Gastroesophageal sphincter (tissue), 4 donors: Measurements from ENCODE around the gene KICS2. TPM values are rescaled to one million over a fixed set of nuclear protein-coding genes. Genes with fewer than 3 reads are reported as not detected.
A peak's percentile ranks its signal among the peaks of the same experiment; 100 is the strongest.

ENCODE experiments used
- ATAC-seq: fragments of 150-250 bp; one replicate; pipeline ENCODE4 v1.9.1; 2016; ENCODE audit warnings: mild to moderate bottlenecking, moderate library complexity
- H3K27ac ChIP-seq, 4 donors: fragments of 200-600 bp; sonication (generic) in 3 of 4; 1 replicate in 3 of 4; 2 replicates in 1 of 4; pipeline ENCODE4 v1.5.1; 2016 to 2019
- H3K27me3 ChIP-seq: fragments of 200-600 bp; sonication (generic); one replicate; pipeline ENCODE4 v1.5.1; 2019
- H3K36me3 ChIP-seq, 2 donors: fragments of 200-600 bp; sonication (generic); one replicate each; pipeline ENCODE4 v1.5.1; 2019; ENCODE audit warnings: control low read depth in 1 of 2
- H3K4me1 ChIP-seq, 3 donors: fragments of 200-600 bp; sonication (generic); 1 replicate in 2 of 3; 2 replicates in 1 of 3; pipeline ENCODE4 v1.5.1; 2016 to 2019; ENCODE audit warnings: control low read depth in 2 of 3
- H3K4me3 ChIP-seq, 2 donors: fragments of 200-600 bp; sonication (generic); one replicate each; pipeline ENCODE4 v1.5.1; 2019; ENCODE audit warnings: mild to moderate bottlenecking in 1 of 2, moderate library complexity in 1 of 2
- H3K9me3 ChIP-seq, 3 donors: fragments of 200-600 bp; sonication (generic); one replicate each; pipeline ENCODE4 v1.5.1; 2017 to 2019; ENCODE audit warnings: control low read depth in 2 of 3
- CTCF ChIP-seq, 4 experiments: fragments of 200-600 bp in 2 of 4; fragments of 450-650 bp in 2 of 4; sonication (generic) in 1 of 4; IDR thresholded peaks; one replicate each; pipeline ENCODE4 v1.5.1; 2017 to 2019; ENCODE audit warnings: antibody characterized with exemption in 4 of 4, mild to moderate bottlenecking in 2 of 4, moderate library complexity in 2 of 4
- EP300 ChIP-seq: sonication (generic); formaldehyde crosslinking; IDR thresholded peaks from one replicate; pipeline ENCODE4 v1.6.1; 2017; ENCODE audit warnings: antibody characterized with exemption, mild to moderate bottlenecking
- POLR2A ChIP-seq, 2 donors: fragments of 450-650 bp; IDR thresholded peaks; one replicate each; pipeline ENCODE4 v1.6.1; 2017; ENCODE audit warnings: antibody characterized with exemption in 2 of 2, mild to moderate bottlenecking in 2 of 2, moderate library complexity in 1 of 2
- POLR2AphosphoS5 ChIP-seq: sonication (generic); formaldehyde crosslinking; IDR thresholded peaks from one replicate; pipeline ENCODE4 v1.6.1; 2017; ENCODE audit warnings: antibody characterized with exemption
- WGBS, 2 donors: methylation state at CpG; one replicate each; pipeline ENCODE4 v1.1.5; 2018; ENCODE audit warnings: low coverage in 1 of 2; 5-methylcytosine and 5-hydroxymethylcytosine counted together
- total RNA-seq, 4 donors: library from RNA; depleted of rRNA; stranded (reverse); fragments of >200 nt; gene quantifications; one replicate each; pipeline ENCODE4 v1.1.0, GENCODE V29; 2016

Gene KICS2
- total RNA-seq, 4 donors from 2014 or later = 2.4 to 6.7 (median 5.9) TPM

GRCh38 chr12:64253356-64253755 lies 31.3 kb upstream of the KICS2 start:
- Histone ChIP-seq H3K27me3 (no peaks in the 10 kb centered on the region), H3K4me1 (no peaks in the 10 kb centered on the region), H3K36me3 (no peaks in the 10 kb centered on the region), H3K4me3 (no peak overlapping the region), H3K9me3 (no peaks in the 10 kb centered on the region), H3K27ac (peak overlapping the region in 3 of 4 donors; percentile 23 to 61 (median 60))
- no peak for TF ChIP-seq POLR2AphosphoS5
- no peak for TF ChIP-seq POLR2A (IDR thresholded peaks at IDR 0.05)
- no peak for TF ChIP-seq EP300
- TF ChIP-seq CTCF (IDR thresholded peaks at IDR 0.05) = no peak
- 40% methylated on average over 1 of the region's 1 CpG; no CpG with 5 or more reads in 1 of the 2 donors for WGBS, 2 donors
- no peak for ATAC-seq

- ATAC-seq = peak; percentile 89
- Histone ChIP-seq H3K27ac (peak overlapping the region in 3 of 4 donors; percentile 23 to 61 (median 60)), H3K36me3 (no peaks in the 10 kb centered on the region), H3K4me1 (no peaks in the 10 kb centered on the region), H3K27me3 (no peaks in the 10 kb centered on the region), H3K4me3 (no peak overlapping the region), H3K9me3 (no peaks in the 10 kb centered on the region)
- TF ChIP-seq EP300 (no peak), POLR2A (IDR thresholded peaks at IDR 0.05) (no peak), POLR2AphosphoS5 (peak; percentile 75)
- 44 to 75% methylated on average over 3 of the region's 3 CpGs for WGBS, 2 donors
Measured at GRCh38 chr12:64252681-64253080, 30.6 kb upstream of the KICS2 start.

GRCh38 chr12:64243809-64244208 lies 21.7 kb upstream of the KICS2 start:
- no peak overlapping the region for H3K27ac ChIP-seq

GRCh38 chr12:64240781-64241180 lies 18.7 kb upstream of the KICS2 start:
- H3K4me3 ChIP-seq = no peak overlapping the region
- no peak for ATAC-seq
- 63% methylated on average over 3 of the region's 3 CpGs; no CpG with 5 or more reads in 1 of the 2 donors for WGBS, 2 donors
- TF ChIP-seq EP300 (no peak), CTCF (IDR thresholded peaks at IDR 0.05) (no peak), POLR2A (IDR thresholded peaks at IDR 0.05) (no peak), POLR2AphosphoS5 (no peak)
- no peaks in the 10 kb centered on the region for H3K36me3 ChIP-seq
- H3K27me3 ChIP-seq = no peaks in the 10 kb centered on the region
- no peaks in the 10 kb centered on the region for H3K9me3 ChIP-seq
- no peaks in the 10 kb centered on the region for H3K4me1 ChIP-seq
- no peak overlapping the region for H3K27ac ChIP-seq

More at GRCh38 chr12:64243809-64244208, 21.7 kb upstream of the KICS2 start:
- no peaks in the 10 kb centered on the region for H3K36me3 ChIP-seq
- no peak for ATAC-seq
- no peak for TF ChIP-seq POLR2AphosphoS5
- TF ChIP-seq CTCF (IDR thresholded peaks at IDR 0.05) = no peak
- no peak for TF ChIP-seq EP300
- no peak for TF ChIP-seq POLR2A (IDR thresholded peaks at IDR 0.05)
- no peaks in the 10 kb centered on the region for H3K27me3 ChIP-seq
- 44% methylated on average over 4 of the region's 4 CpGs; no CpG with 5 or more reads in 1 of the 2 donors for WGBS, 2 donors
- no peak overlapping the region for H3K4me3 ChIP-seq
- no peaks in the 10 kb centered on the region for H3K9me3 ChIP-seq
- H3K4me1 ChIP-seq = no peaks in the 10 kb centered on the region

- TF ChIP-seq POLR2A (IDR thresholded peaks at IDR 0.05) (no peak), CTCF (IDR thresholded peaks at IDR 0.05) (no peak), POLR2AphosphoS5 (no peak), EP300 (no peak)
- H3K27ac ChIP-seq = no peak overlapping the region
- H3K4me1 ChIP-seq = no peaks in the 10 kb centered on the region
- ATAC-seq = no peak
- no peaks in the 10 kb centered on the region for H3K36me3 ChIP-seq
- H3K9me3 ChIP-seq = no peaks in the 10 kb centered on the region
- H3K27me3 ChIP-seq = no peaks in the 10 kb centered on the region
- no peak overlapping the region for H3K4me3 ChIP-seq
Measured at GRCh38 chr12:64237382-64237781, 15.3 kb upstream of the KICS2 start.
